ENCODE data around the gene AP3B1. TPM values are rescaled to one million over a fixed set of nuclear protein-coding genes. Genes with fewer than 3 reads are reported as not detected.
A peak's percentile ranks its signal among the peaks of the same experiment; 100 is the strongest.

AP3B1 gene
- polyA plus RNA-seq, 3 donors: 20.3 to 39.8 (median 24.9) TPM

DNA sequence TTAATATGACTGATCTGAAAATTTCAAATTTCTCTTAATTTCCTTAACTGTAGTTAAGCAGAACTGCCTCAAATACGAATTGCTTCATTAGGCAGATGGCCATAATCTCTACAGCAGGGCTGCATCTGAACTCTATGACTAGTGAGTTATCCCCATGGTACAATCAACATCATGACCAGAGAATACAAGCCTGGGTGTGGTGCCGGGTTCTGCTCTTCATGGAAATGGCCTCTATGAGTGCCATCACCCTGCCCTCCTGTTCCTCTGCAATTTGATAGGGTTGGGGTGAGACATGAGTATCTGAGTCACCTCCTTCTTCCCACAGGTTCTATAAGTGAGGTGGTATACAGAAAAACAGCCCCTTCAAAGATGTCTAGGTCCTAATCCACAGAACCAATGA is 235.9 kb downstream of the AP3B1 start:
- Mint-ChIP-seq H3K4me3 (no peak overlapping the region), H3K9me3 (no peaks in the 10 kb centered on the region), H3K27me3 (ENCODE audit: low read depth in 3 of 3) (peaks cover 0 to 2% (median 2%) of the 10 kb centered on the region in 3 donors), H3K27ac (peak overlapping the region in 1 of 7 donors; percentile 19), H3K36me3 (peaks cover 21% of the 10 kb centered on the region in 2 donors), H3K4me1 (no peaks in the 10 kb centered on the region)
- H4K20me1 ChIP-seq (ENCODE audit: insufficient read depth, low read length): no peaks in the 10 kb centered on the region
- H3K27ac ChIP-seq (ENCODE audit: low read depth in 1 of 2, low read length in 2 of 2): no peak overlapping the region
- no peaks in the 10 kb centered on the region for H3K79me2 ChIP-seq (ENCODE audit: insufficient read depth, low read length)
- H3K4me1 ChIP-seq (ENCODE audit: control insufficient read depth in 1 of 2, insufficient read depth in 2 of 2, low read length in 2 of 2): no peaks in the 10 kb centered on the region
- H3K9ac ChIP-seq (ENCODE audit: insufficient read depth, low read length, poor library complexity, severe bottlenecking): no peak overlapping the region
- no peaks in the 10 kb centered on the region for H3K27me3 ChIP-seq (ENCODE audit: control insufficient read depth in 2 of 2, insufficient read depth in 2 of 2, low read length in 2 of 2)
- DNase-seq: no peak
- TF ChIP-seq, protein P1, sequence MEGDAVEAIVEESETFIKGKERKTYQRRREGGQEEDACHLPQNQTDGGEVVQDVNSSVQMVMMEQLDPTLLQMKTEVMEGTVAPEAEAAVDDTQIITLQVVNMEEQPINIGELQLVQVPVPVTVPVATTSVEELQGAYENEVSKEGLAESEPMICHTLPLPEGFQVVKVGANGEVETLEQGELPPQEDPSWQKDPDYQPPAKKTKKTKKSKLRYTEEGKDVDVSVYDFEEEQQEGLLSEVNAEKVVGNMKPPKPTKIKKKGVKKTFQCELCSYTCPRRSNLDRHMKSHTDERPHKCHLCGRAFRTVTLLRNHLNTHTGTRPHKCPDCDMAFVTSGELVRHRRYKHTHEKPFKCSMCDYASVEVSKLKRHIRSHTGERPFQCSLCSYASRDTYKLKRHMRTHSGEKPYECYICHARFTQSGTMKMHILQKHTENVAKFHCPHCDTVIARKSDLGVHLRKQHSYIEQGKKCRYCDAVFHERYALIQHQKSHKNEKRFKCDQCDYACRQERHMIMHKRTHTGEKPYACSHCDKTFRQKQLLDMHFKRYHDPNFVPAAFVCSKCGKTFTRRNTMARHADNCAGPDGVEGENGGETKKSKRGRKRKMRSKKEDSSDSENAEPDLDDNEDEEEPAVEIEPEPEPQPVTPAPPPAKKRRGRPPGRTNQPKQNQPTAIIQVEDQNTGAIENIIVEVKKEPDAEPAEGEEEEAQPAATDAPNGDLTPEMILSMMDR (IDR thresholded peaks at IDR 0.05): no peak
- no peaks in the 10 kb centered on the region for H3K9me3 ChIP-seq (replicated peaks in 1 of 2; ENCODE audit: control insufficient read depth in 1 of 2, insufficient read depth in 1 of 2, low read length in 2 of 2)
- H3K4me3 ChIP-seq (replicated peaks in 1 of 3; ENCODE audit: low read depth in 2 of 3, low read length in 3 of 3): no peak overlapping the region
- intact Hi-C loops (cut with micrococcal nuclease): no loop called here
- no peak overlapping the region for H2AFZ ChIP-seq (ENCODE audit: insufficient read depth, low read depth, low read length, poor library complexity, severe bottlenecking)
- H3K36me3 ChIP-seq (replicated peaks in 1 of 2; ENCODE audit: control insufficient read depth in 1 of 2, insufficient read depth in 2 of 2, low read length in 2 of 2): peaks cover 0 to 25% of the 10 kb centered on the region in 2 donors
- 100% methylated on average over 1 of the region's 2 CpGs for WGBS (ENCODE audit: insufficient coverage)
- no peak overlapping the region for H3K4me2 ChIP-seq (replicated peaks; ENCODE audit: extremely low read depth, low read length, poor library complexity, severe bottlenecking)

DNA sequence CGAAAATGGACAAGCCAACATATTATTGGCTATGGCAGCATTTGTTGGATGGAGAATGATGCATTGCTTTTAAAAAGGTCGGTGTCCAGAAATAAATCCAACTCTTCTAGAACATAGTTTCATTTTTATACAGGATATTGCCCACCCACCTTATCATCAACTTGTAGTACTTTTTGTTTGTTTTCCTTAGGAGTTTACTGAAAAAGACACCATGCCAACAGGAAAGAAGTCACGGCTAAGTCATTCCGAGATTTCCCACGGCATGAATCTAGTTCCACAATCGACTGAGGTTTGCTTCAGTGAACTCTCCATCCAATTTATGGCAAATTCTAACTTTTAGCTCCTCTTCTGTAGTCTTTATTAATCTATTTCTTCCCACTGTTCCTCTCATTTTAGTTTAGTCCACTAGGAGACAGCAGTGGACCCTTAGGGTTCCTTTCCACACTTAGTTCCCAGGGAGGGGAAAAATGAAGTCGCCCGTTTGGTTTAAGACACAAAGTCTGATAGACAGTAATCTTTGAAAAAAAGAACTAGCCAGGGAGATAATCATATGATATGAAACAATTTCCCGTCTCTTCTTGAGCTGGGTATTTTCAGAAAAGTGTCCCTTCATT is 237.5 kb downstream of the AP3B1 start:
- Mint-ChIP-seq H3K27me3 (ENCODE audit: low read depth in 3 of 3) (peaks cover 0 to 2% (median 2%) of the 10 kb centered on the region in 3 donors), H3K4me1 (no peaks in the 10 kb centered on the region), H3K9me3 (no peaks in the 10 kb centered on the region), H3K36me3 (peaks cover 19 to 22% of the 10 kb centered on the region in 2 donors), H3K27ac (no peak overlapping the region), H3K4me3 (no peak overlapping the region)
- Histone ChIP-seq H3K4me3 (replicated peaks in 1 of 3; ENCODE audit: low read depth in 2 of 3, low read length in 3 of 3) (no peak overlapping the region), H3K27me3 (ENCODE audit: control insufficient read depth in 2 of 2, insufficient read depth in 2 of 2, low read length in 2 of 2) (no peaks in the 10 kb centered on the region), H3K4me2 (replicated peaks; ENCODE audit: extremely low read depth, low read length, poor library complexity, severe bottlenecking) (no peak overlapping the region), H3K36me3 (replicated peaks in 1 of 2; ENCODE audit: control insufficient read depth in 1 of 2, insufficient read depth in 2 of 2, low read length in 2 of 2) (peaks cover 0 to 15% of the 10 kb centered on the region in 2 donors), H3K27ac (ENCODE audit: low read depth in 1 of 2, low read length in 2 of 2) (no peak overlapping the region), H3K4me1 (ENCODE audit: control insufficient read depth in 1 of 2, insufficient read depth in 2 of 2, low read length in 2 of 2) (no peaks in the 10 kb centered on the region), H3K9ac (ENCODE audit: insufficient read depth, low read length, poor library complexity, severe bottlenecking) (no peak overlapping the region), H3K9me3 (replicated peaks in 1 of 2; ENCODE audit: control insufficient read depth in 1 of 2, insufficient read depth in 1 of 2, low read length in 2 of 2) (no peaks in the 10 kb centered on the region), H2AFZ (ENCODE audit: insufficient read depth, low read depth, low read length, poor library complexity, severe bottlenecking) (no peak overlapping the region), H3K79me2 (ENCODE audit: insufficient read depth, low read length) (no peaks in the 10 kb centered on the region), H4K20me1 (ENCODE audit: insufficient read depth, low read length) (no peaks in the 10 kb centered on the region)
- no peak for DNase-seq
- 95% methylated on average over 3 of the region's 9 CpGs for WGBS (ENCODE audit: insufficient coverage)
- intact Hi-C loops (cut with micrococcal nuclease): no loop called here
- TF ChIP-seq, protein P1 (IDR thresholded peaks at IDR 0.05): no peak
